GM12801 (cell line): ENCODE results near the gene ASTN2.

Source experiments
- TF ChIP-seq, protein P1 (sequence below): IDR thresholded peaks from one replicate; pipeline ENCODE4 v1.5.1; 2011; ENCODE audit warnings: control low read depth; ENCODE audit not compliant: insufficient read length; ENCODE audit errors: extremely low read depth

The ASTN2 gene

DNA sequence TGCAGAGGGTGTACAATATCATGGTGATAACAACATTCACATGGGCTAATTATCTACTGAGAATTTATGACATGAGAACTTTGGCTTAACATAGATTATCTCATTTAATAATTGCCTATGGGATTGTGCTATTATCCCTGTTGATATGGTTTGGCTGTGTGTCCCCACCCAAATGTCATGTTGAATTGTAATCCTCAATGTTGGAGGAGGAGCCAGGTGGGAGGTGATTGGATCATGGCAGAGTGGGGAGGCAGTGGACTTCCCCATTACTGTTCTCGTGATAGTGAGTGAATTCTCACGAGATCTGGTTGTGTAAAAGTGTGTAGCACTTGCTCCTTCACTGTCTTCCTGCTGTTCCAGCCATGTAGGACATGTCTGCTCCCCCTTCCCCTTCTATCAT, 541.4 kb downstream of the ASTN2 start:
- TF ChIP-seq, protein P1, sequence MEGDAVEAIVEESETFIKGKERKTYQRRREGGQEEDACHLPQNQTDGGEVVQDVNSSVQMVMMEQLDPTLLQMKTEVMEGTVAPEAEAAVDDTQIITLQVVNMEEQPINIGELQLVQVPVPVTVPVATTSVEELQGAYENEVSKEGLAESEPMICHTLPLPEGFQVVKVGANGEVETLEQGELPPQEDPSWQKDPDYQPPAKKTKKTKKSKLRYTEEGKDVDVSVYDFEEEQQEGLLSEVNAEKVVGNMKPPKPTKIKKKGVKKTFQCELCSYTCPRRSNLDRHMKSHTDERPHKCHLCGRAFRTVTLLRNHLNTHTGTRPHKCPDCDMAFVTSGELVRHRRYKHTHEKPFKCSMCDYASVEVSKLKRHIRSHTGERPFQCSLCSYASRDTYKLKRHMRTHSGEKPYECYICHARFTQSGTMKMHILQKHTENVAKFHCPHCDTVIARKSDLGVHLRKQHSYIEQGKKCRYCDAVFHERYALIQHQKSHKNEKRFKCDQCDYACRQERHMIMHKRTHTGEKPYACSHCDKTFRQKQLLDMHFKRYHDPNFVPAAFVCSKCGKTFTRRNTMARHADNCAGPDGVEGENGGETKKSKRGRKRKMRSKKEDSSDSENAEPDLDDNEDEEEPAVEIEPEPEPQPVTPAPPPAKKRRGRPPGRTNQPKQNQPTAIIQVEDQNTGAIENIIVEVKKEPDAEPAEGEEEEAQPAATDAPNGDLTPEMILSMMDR, result no peak

DNA sequence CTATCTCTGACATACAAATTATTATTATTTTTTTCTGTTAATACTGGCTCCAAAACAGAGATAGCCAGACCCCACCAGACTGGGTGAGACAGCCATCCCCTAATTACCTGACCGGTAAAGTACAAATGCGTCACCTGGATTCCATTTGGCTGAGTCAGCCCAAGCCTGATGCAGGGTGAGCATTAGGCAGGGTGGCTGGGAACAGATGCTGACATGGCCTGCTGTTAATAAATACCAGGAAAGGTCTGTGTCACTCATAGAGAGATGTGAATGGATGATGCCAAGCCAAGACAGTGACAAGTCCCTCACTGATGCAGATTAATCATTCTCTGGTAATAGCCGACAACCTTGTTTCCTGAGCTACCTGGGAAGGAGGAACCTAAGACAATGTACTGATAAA, 544.3 kb downstream of the ASTN2 start:
- TF ChIP-seq, protein P1, result no peak

DNA sequence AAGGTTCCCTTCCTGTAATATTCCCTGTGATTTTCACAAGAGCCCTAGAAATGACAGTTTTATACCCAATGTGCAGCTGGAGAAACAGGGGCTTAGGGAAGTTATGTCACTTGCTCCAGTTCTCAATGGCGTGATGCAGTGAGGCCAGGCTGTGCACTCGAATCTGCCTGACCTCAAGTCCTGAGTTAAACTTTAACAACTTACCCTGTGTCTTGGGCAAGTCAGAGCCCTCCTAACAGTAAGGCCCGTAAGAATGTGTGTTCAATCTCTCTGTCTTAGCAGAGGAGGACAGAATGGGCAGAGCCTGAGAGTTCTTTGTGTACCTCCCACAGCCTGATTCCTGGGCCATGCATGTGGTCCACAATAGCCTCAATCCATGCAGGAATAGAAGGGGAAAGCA, 546.7 kb downstream of the ASTN2 start:
- TF ChIP-seq, protein P1, result no peak

DNA sequence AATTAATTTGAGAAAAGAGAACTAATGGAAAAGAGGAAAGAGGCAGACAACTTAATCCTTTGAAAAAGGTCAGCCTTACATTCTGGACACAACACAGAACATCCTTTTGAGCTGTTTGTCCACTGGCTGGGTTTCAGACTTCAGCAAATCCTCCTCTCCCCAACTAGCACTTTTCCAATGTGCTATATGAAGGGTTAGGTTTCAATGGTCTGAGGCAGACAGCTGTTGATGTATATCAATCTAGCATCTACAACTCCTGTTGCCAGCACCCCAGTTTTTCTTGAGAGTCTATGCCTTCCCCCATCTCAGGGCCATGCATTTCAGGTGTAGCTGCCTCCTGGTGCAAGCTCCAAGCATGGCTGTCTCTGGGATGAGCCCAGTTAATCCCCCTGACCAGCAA, 553.5 kb downstream of the ASTN2 start:
- TF ChIP-seq, protein P1, result no peak

DNA sequence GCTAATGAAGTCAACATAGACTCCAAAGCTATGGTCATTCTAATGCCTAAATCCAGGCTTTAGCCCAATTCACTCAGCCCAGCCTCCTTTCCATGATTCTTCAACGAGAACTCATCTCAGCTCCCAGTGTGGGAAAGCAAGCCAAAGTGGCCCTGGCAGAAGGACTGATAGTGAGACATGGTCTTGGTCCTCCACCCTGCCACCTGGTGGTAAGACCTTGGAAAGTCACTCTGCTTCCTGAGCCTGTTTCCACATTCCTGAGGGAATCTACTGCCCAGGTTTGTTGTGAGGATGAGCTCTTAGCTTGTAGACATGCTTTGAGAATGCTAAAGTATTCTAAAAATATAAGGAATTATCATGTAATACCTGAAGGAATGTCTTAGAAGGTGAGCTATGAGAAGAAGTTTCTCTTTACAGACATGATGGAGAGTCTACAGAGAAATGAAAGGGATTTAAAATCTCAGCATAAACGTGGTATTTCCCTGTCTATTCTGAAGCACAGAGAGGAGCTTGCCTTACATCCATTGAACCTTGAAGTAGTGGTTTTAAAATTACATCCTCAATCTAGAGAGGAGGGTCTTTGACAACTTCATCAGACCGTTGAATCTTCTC, 554.2 kb downstream of the ASTN2 start:
- TF ChIP-seq, protein P1, result no peak

DNA sequence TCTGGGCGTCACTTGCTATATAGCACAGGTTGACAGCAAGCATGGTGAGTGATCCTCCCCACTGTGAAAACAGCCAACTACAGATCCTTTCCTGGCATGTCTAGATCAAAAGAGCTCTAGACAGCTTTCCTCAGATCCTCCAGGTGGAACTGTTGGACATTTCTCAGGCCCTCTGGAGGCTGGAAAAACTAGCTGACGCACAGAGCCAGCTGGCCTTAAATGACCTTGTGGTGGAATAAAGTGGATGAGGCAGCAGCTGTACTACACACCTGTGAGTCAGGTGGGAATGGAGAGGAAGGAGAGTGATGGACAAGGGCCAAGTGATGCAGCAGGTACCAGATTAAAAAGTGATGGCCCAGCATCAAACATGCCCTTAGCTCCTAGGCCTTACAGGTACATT, 555.1 kb downstream of the ASTN2 start:
- TF ChIP-seq, protein P1, result no peak

DNA sequence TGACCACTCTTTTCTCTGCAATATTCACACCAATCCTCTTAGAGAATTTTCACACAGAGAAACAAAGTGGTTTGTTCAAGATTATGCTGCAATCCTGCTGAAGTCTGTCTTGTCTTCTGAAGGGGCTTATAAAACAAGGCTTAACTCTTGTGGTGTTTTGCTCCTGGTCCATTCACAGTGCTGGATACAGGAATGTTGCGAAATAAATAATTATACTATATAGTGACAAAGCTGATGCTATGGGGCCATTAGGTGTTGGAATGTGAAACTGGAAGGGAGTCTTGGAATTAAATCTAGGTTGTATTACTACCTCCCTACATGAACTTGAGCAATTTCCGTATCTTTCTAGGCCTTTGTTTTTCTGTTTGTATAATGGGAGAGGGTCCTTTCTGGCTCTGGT, 557.5 kb downstream of the ASTN2 start:
- TF ChIP-seq, protein P1, result no peak
